Lung (tissue), 12 donors: Measurements from ENCODE around the gene FMN1. TPM values are rescaled to one million over a fixed set of nuclear protein-coding genes. Genes with fewer than 3 reads are reported as not detected.

Experiments
- ATAC-seq: fragments of 200-7000 bp; cut with Tn5 transposase; one replicate; pipeline ENCODE4 v1.9.1; 2020; ENCODE audit warnings: moderate number of reproducible peaks; ENCODE audit not compliant: insufficient read depth, low FRiP score
- DNase-seq, 3 donors: peaks; one replicate each; pipeline ENCODE4 v3.0.0-alpha.2; 2013 to 2017
- H3K27ac ChIP-seq, 2 donors: one replicate each; pipeline ENCODE4 v1.5.1; 2013; ENCODE audit warnings: mild to moderate bottlenecking in 2 of 2, moderate library complexity in 2 of 2, control low read depth in 1 of 2, inconsistent platforms in 1 of 2, low read depth in 1 of 2, low read length in 1 of 2
- H3K27me3 ChIP-seq, 3 donors: one replicate each; pipeline ENCODE4 v1.5.1; 2013; ENCODE audit warnings: low read length in 2 of 3; ENCODE audit not compliant: control insufficient read depth in 3 of 3, insufficient read depth in 3 of 3
- H3K36me3 ChIP-seq, 4 donors: one replicate each; pipeline ENCODE4 v1.5.1; 2013; ENCODE audit warnings: low read length in 4 of 4, mild to moderate bottlenecking in 1 of 4, moderate library complexity in 1 of 4; ENCODE audit not compliant: control insufficient read depth in 4 of 4, insufficient read depth in 4 of 4
- H3K4me1 ChIP-seq, 5 donors: one replicate each; pipeline ENCODE4 v1.5.1; 2013; ENCODE audit warnings: low read length in 5 of 5, mild to moderate bottlenecking in 2 of 5, moderate library complexity in 1 of 5; ENCODE audit not compliant: control insufficient read depth in 5 of 5, insufficient read depth in 5 of 5
- H3K4me3 ChIP-seq: one replicate; pipeline ENCODE4 v1.5.1; 2013; ENCODE audit warnings: mild to moderate bottlenecking, control low read depth, moderate library complexity
- H3K9ac ChIP-seq, 2 donors: one replicate each; pipeline ENCODE4 v1.5.1; 2013; ENCODE audit warnings: low read length in 2 of 2, control low read depth in 1 of 2; ENCODE audit not compliant: insufficient read depth in 1 of 2
- H3K9me3 ChIP-seq, 4 donors: one replicate each; pipeline ENCODE4 v1.5.1; 2013; ENCODE audit warnings: low read length in 3 of 4, mild to moderate bottlenecking in 1 of 4, moderate library complexity in 1 of 4; ENCODE audit not compliant: control insufficient read depth in 4 of 4, insufficient read depth in 3 of 4
- CTCF ChIP-seq: IDR thresholded peaks from 2 replicates; pipeline ENCODE4 v1.5.1; 2012; ENCODE audit warnings: mild to moderate bottlenecking; ENCODE audit errors: control extremely low read depth, extremely low read depth
- WGBS, 2 donors: extraction: QIAGEN DNeasy Blood & Tissue Kit; methylation state at CpG; one replicate each; pipeline ENCODE4 v1.1.7; 2013; 5-methylcytosine and 5-hydroxymethylcytosine counted together
- polyA plus RNA-seq, 2 donors: library from polyadenylated mRNA; stranded (reverse); fragments of 200-250 nt; gene quantifications; one replicate each; pipeline ENCODE4 v1.2.1, GENCODE V29; 2013
- total RNA-seq, 2 donors: library from RNA; depleted of rRNA in 1 of 2; stranded (reverse); fragments of >200 nt in 1 of 2; gene quantifications; one replicate each; pipeline ENCODE4 v1.2.1, GENCODE V29; 2014 to 2021
- donor health status: control.
- donor health status: control.
- donor health status: Bipolar disorder and iron deficiency.
- donor health status: healthy.
- donor health status: DM: yes; HTN: yes; CAD: no.

FMN1 gene
- total and polyA plus RNA-seq, 4 donors = 4.6 to 45.2 (median 15.7) TPM

DNA sequence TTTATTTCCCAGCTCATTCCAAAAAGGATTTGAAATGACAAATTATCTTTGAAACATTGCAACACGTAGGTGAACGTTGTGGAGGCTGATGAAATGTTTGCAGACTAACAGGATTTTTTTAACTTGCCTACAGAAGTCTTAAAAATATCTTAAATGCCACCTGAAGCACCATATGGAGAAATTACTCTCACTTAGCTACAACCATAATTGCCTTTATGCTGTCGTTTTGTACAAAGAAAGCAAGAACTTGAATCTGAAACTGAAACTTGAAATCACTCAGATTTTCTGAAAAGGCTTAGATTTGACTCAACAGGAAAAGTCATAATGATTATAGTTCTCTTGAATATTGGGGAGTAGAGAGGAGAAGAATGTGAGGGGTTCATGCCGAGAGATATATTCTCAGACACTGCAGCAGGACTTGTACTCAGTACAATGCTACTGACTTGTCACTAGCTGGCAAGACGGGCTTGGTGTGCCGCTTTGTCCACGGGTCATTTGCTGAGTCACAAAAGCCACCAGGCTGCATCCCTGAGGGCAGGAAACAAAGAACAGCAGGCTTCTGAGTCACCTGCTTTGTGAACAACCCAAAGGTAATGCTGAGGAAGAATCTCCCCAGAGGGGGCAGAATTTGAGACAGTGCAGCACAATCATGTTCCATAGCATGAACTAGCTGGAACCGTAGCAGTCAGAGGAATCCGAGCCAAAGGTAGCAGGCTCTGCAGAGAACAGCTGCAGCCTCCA is 7.1 kb upstream of the FMN1 start:
- Histone ChIP-seq H3K9ac (no peak overlapping the region), H3K4me3 (no peak overlapping the region), H3K27ac (no peak overlapping the region), H3K9me3 (no peaks in the 10 kb centered on the region), H3K27me3 (peaks cover 0 to 2% (median 0%) of the 10 kb centered on the region in 3 donors), H3K4me1 (peaks cover 0 to 2% (median 0%) of the 10 kb centered on the region in 5 donors), H3K36me3 (no peaks in the 10 kb centered on the region)
- DNase-seq = no peak
- WGBS, 2 donors = 32% methylated on average over 9 of the region's 9 CpGs
- peak; percentile 73 for ATAC-seq
- TF ChIP-seq CTCF = no peak

DNA sequence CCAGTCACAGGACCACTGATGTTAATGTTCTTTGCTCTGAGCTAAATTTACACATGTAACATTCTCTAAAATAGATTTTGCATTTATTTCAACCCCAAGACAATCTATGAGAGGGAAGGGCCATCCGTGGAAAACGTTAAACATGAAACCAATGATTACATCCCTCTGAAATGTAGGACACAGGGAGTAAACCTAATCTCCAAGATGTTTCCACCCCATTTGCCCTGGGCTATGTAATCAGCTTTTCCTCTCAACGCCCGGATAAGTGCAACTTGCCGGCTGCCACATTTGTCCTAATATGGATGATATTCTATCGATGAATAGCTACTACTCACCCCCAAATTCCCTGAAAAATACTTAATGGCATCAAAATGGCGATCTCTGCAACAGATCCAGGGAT is 6.4 kb upstream of the FMN1 start:
- WGBS, 2 donors = 76 to 86% methylated on average over 7 of the region's 7 CpGs
- ATAC-seq (no peak), DNase-seq (no peak)
- Histone ChIP-seq H3K36me3 (no peaks in the 10 kb centered on the region), H3K27me3 (peaks cover 0 to 2% (median 0%) of the 10 kb centered on the region in 3 donors), H3K4me1 (peaks cover 0 to 2% (median 0%) of the 10 kb centered on the region in 5 donors), H3K9ac (no peak overlapping the region), H3K9me3 (no peaks in the 10 kb centered on the region), H3K27ac (no peak overlapping the region), H3K4me3 (no peak overlapping the region)
- TF ChIP-seq CTCF = no peak

DNA sequence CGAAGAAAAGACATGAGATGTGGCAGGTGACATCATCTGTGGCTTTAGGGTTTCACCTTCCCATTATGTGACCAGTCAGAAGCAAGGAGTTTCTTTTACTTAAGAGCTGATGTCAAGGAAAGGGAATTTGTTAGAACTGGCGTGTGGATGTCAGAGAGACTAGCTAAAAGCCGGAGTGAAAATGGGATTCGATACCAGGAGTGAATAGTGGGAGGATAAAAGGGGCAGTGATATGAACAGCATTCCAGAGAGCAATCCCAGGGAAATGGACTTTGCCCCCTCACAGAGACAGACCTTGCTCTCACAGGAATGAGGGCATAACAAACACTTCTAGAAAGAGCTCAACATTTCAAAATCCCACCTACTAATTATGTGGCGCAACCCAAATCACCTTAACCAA is 5.9 kb upstream of the FMN1 start:
- no peaks in the 10 kb centered on the region for H3K9me3 ChIP-seq
- H3K27me3 ChIP-seq = peaks cover 0 to 3% (median 0%) of the 10 kb centered on the region in 3 donors
- DNase-seq = no peak
- ATAC-seq = no peak
- 69 to 89% methylated on average over 5 of the region's 5 CpGs for WGBS, 2 donors
- no peak for TF ChIP-seq CTCF
- H3K27ac ChIP-seq = no peak overlapping the region
- H3K9ac ChIP-seq = no peak overlapping the region
- H3K4me1 ChIP-seq = peaks cover 0 to 2% (median 0%) of the 10 kb centered on the region in 5 donors
- no peaks in the 10 kb centered on the region for H3K36me3 ChIP-seq
- H3K4me3 ChIP-seq = no peak overlapping the region

DNA sequence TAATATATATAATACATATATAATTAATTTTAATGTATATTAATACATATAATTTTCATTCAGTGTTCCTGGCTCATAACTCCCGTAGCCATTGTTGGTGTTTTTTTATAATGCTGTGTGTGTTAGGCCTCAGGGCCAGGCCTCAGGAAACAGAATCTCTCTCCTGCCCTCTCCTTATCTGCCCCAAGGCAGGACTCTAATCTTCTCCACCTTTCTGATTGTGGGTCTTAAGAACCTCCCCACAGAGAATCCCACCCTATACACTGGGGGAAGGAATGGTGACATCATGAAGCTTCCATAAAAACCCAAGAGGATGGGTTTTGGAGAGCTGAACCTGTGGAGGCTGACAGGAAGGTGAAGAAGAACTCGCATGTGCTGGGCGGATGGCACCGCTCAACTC is 4.0 kb upstream of the FMN1 start:
- no peak for TF ChIP-seq CTCF

More for the DNA sequence above, 4.0 kb upstream of the FMN1 start:
- Histone ChIP-seq H3K9me3 (no peaks in the 10 kb centered on the region), H3K27ac (no peak overlapping the region), H3K4me3 (no peak overlapping the region), H3K4me1 (peaks cover 0 to 5% (median 0%) of the 10 kb centered on the region in 5 donors), H3K27me3 (peaks cover 0 to 4% (median 0%) of the 10 kb centered on the region in 3 donors), H3K9ac (no peak overlapping the region), H3K36me3 (no peaks in the 10 kb centered on the region)
- WGBS, 2 donors = 94 to 95% methylated on average over 4 of the region's 4 CpGs
- no peak for DNase-seq
- no peak for ATAC-seq
